22Rv1 (cell line): ENCODE measurements around the gene NR2F1-AS1.

Source experiments
- H3K27ac ChIP-seq: fragments of 450-650 bp; 2 replicates; pipeline ENCODE4 v1.5.1; 2017
- CTCF ChIP-seq: fragments of 450-650 bp; IDR thresholded peaks from 2 replicates; pipeline ENCODE4 v1.5.1; 2017; ENCODE audit warnings: mild to moderate bottlenecking
- ZFX ChIP-seq: fragments of 450-650 bp; IDR thresholded peaks from 2 replicates; pipeline ENCODE4 v1.6.1; 2017; ENCODE audit warnings: antibody characterized with exemption, borderline replicate concordance

Gene NR2F1-AS1

GRCh38 chr5:93384995-93385394 lies 196.0 kb downstream of the NR2F1-AS1 start:
- no peak for TF ChIP-seq ZFX
- no peak for TF ChIP-seq CTCF

GRCh38 chr5:93384026-93384425 lies 197.0 kb downstream of the NR2F1-AS1 start:
- TF ChIP-seq ZFX (no peak), CTCF (no peak)
- H3K27ac ChIP-seq: no peak overlapping the region

More at GRCh38 chr5:93384995-93385394, 196.0 kb downstream of the NR2F1-AS1 start:
- H3K27ac ChIP-seq: no peak overlapping the region

GRCh38 chr5:93382188-93382825 lies 198.7 kb downstream of the NR2F1-AS1 start:
- no peak overlapping the region for H3K27ac ChIP-seq
- TF ChIP-seq CTCF (no peak), ZFX (no peak)

GRCh38 chr5:93381057-93381456 lies 200.0 kb downstream of the NR2F1-AS1 start:
- no peak overlapping the region for H3K27ac ChIP-seq
- no peak for TF ChIP-seq CTCF

GRCh38 chr5:93378073-93378472 lies 202.9 kb downstream of the NR2F1-AS1 start:
- no peak for TF ChIP-seq ZFX
- TF ChIP-seq CTCF: no peak
- no peak overlapping the region for H3K27ac ChIP-seq

GRCh38 chr5:93371893-93372292 lies 209.1 kb downstream of the NR2F1-AS1 start:
- TF ChIP-seq CTCF: no peak
- TF ChIP-seq ZFX: no peak
- no peak overlapping the region for H3K27ac ChIP-seq

- H3K27ac ChIP-seq: no peak overlapping the region
- TF ChIP-seq ZFX (no peak), CTCF (no peak)
Measured at GRCh38 chr5:93364378-93364777, 216.6 kb downstream of the NR2F1-AS1 start.
